Stimulated activated CD4-positive, alpha-beta T cell treated with anti-CD3 and anti-CD28 coated beads, Interleukin-15, amount 100 ng/mL, for 1 hour (primary cell): ENCODE results near the gene GARRE1.
"Not testable (repeated sequence)": the region's sequence is repeated elsewhere in the genome, so short reads cannot be mapped to it uniquely, and the experiment has no call there.

Experiments used
- DNase-seq, 2 donors: peaks; one replicate each; pipeline ENCODE4 v3.0.0-alpha.2; 2020; ENCODE audit warnings: low read depth in 1 of 2, low spot score in 1 of 2

The GARRE1 gene

GRCh38 chr19:34254046-34254697 is at the start of gene GARRE1:
TSS of gene GARRE1 (plus strand) at chr19:34254554. CDS start at chr19:34300474, 45,920 bp downstream.
- DNase-seq: peak; percentile 67 to 80

GRCh38 chr19:34205324-34205723 is 49.0 kb upstream of the GARRE1 start:
- DNase-seq: not testable (repeated sequence)

GRCh38 chr19:34208291-34208884 is 46.0 kb upstream of the GARRE1 start:
- DNase-seq: no peak

- no peak for DNase-seq
Observed at GRCh38 chr19:34209726-34210125, 44.6 kb upstream of the GARRE1 start.

GRCh38 chr19:34213283-34213682 is 41.1 kb upstream of the GARRE1 start:
- no peak for DNase-seq

GRCh38 chr19:34214040-34214439 is 40.3 kb upstream of the GARRE1 start:
- no peak for DNase-seq

GRCh38 chr19:34215006-34215665 is 39.2 kb upstream of the GARRE1 start:
- DNase-seq: no peak

GRCh38 chr19:34215666-34216038 is 38.7 kb upstream of the GARRE1 start:
- DNase-seq: no peak

GRCh38 chr19:34216745-34217219 is 37.6 kb upstream of the GARRE1 start:
- DNase-seq: not testable (repeated sequence)

GRCh38 chr19:34217952-34218817 is 36.2 kb upstream of the GARRE1 start:
- peak in 1 of 2 donors; percentile 30 for DNase-seq

GRCh38 chr19:34218818-34219164 is 35.6 kb upstream of the GARRE1 start:
- DNase-seq: no peak

GRCh38 chr19:34220472-34221063 is 33.8 kb upstream of the GARRE1 start:
- DNase-seq: peak in 1 of 2 donors; percentile 11

- no peak for DNase-seq
Observed at GRCh38 chr19:34222386-34222785, 32.0 kb upstream of the GARRE1 start.

- no peak for DNase-seq
Observed at GRCh38 chr19:34224996-34225658, 29.2 kb upstream of the GARRE1 start.

- no peak for DNase-seq
Observed at GRCh38 chr19:34225659-34226015, 28.7 kb upstream of the GARRE1 start.

- no peak for DNase-seq
Observed at GRCh38 chr19:34226036-34226435, 28.3 kb upstream of the GARRE1 start.

- no peak for DNase-seq
Observed at GRCh38 chr19:34228347-34228746, 26.0 kb upstream of the GARRE1 start.

GRCh38 chr19:34228762-34229161 is 25.6 kb upstream of the GARRE1 start:
- DNase-seq: no peak

- DNase-seq: no peak
Observed at GRCh38 chr19:34229721-34230120, 24.6 kb upstream of the GARRE1 start.

GRCh38 chr19:34230820-34231219 is 23.5 kb upstream of the GARRE1 start:
- DNase-seq: no peak

- DNase-seq: no peak
Observed at GRCh38 chr19:34231439-34231838, 22.9 kb upstream of the GARRE1 start.
